Neuronal stem cell (in vitro differentiated cells): ENCODE results near the gene KRT35.
A peak's percentile ranks its signal among the peaks of the same experiment; 100 is the strongest.

Experiments
- DNase-seq: peaks from one replicate; pipeline ENCODE4 v3.0.0-alpha.2; 2013; ENCODE audit warnings: low spot score
- H2AFZ ChIP-seq: one replicate; pipeline ENCODE4 v1.6.1; 2013; ENCODE audit warnings: mild to moderate bottlenecking, low read length, inconsistent platforms
- H2AK5ac ChIP-seq: 2 replicates; pipeline ENCODE4 v1.6.1; 2013; ENCODE audit warnings: low read depth, mild to moderate bottlenecking, inconsistent platforms, low read length, moderate library complexity, mixed read lengths
- H2BK120ac ChIP-seq: 2 replicates; pipeline ENCODE4 v1.6.1; 2013; ENCODE audit warnings: low read depth, mild to moderate bottlenecking, inconsistent platforms, low read length, moderate library complexity, mixed read lengths
- H2BK12ac ChIP-seq: one replicate; pipeline ENCODE4 v1.6.1; 2013; ENCODE audit warnings: low read length, inconsistent platforms
- H2BK15ac ChIP-seq: 2 replicates; pipeline ENCODE4 v1.6.1; 2013; ENCODE audit warnings: mild to moderate bottlenecking, low read length, inconsistent platforms, mixed read lengths
- H2BK5ac ChIP-seq: one replicate; pipeline ENCODE4 v1.6.1; 2013; ENCODE audit warnings: inconsistent platforms, mild to moderate bottlenecking, low read length, moderate library complexity
- H3K14ac ChIP-seq: one replicate; pipeline ENCODE4 v1.6.1; 2013; ENCODE audit warnings: low read length, inconsistent platforms
- H3K18ac ChIP-seq: 2 replicates; pipeline ENCODE4 v1.6.1; 2013; ENCODE audit warnings: low read length, inconsistent platforms
- H3K23ac ChIP-seq: 2 replicates; pipeline ENCODE4 v1.6.1; 2013; ENCODE audit warnings: low read depth, mild to moderate bottlenecking, mixed read lengths, low read length, inconsistent platforms; ENCODE audit not compliant: poor library complexity
- H3K27ac ChIP-seq: replicated peaks from 3 replicates; pipeline ENCODE4 v1.5.1; 2013; ENCODE audit warnings: low read length, inconsistent platforms
- H3K27me3 ChIP-seq, 3 experiments: 2 replicates each; pipeline ENCODE4 v1.6.1; 2013; ENCODE audit warnings: low read length in 3 of 3, mild to moderate bottlenecking in 2 of 3, inconsistent platforms in 1 of 3, low read depth in 1 of 3, mixed read lengths in 1 of 3, moderate library complexity in 1 of 3; ENCODE audit not compliant: control insufficient read depth in 3 of 3, insufficient read depth in 3 of 3
- H3K36me3 ChIP-seq, 2 donors: replicated peaks in 1 of 2; 2 replicates each; pipeline ENCODE4 v1.6.1; 2013; ENCODE audit warnings: low read length in 2 of 2; ENCODE audit not compliant: control insufficient read depth in 2 of 2, insufficient read depth in 2 of 2
- H3K4ac ChIP-seq: 2 replicates; pipeline ENCODE4 v1.6.1; 2013; ENCODE audit warnings: inconsistent platforms, mild to moderate bottlenecking, low read length, moderate library complexity
- H3K4me1 ChIP-seq, 2 donors: 1 replicate in 1 of 2; 2 replicates in 1 of 2; pipeline ENCODE4 v1.6.1; 2013; ENCODE audit warnings: low read length in 2 of 2, low read depth in 1 of 2; ENCODE audit not compliant: control insufficient read depth in 2 of 2, insufficient read depth in 1 of 2
- H3K4me2 ChIP-seq: one replicate; pipeline ENCODE4 v1.6.1; 2013; ENCODE audit warnings: mild to moderate bottlenecking, low read length, inconsistent platforms; ENCODE audit not compliant: insufficient read depth, poor library complexity, severe bottlenecking
- H3K4me3 ChIP-seq, 2 donors: 2 replicates each; pipeline ENCODE4 v1.5.1; 2013; ENCODE audit warnings: low read length in 2 of 2, mild to moderate bottlenecking in 2 of 2, inconsistent platforms in 1 of 2, moderate library complexity in 1 of 2
- H3K79me1 ChIP-seq: one replicate; pipeline ENCODE4 v1.6.1; 2013; ENCODE audit warnings: low read depth, mild to moderate bottlenecking, inconsistent platforms, low read length, moderate library complexity
- H3K9ac ChIP-seq: one replicate; pipeline ENCODE4 v1.6.1; 2013; ENCODE audit warnings: mild to moderate bottlenecking, low read depth, low read length, inconsistent platforms; ENCODE audit not compliant: poor library complexity
- H3K9me3 ChIP-seq, 2 donors: replicated peaks in 1 of 2; 2 replicates each; pipeline versions ENCODE3 to v1.6.1; 2013; ENCODE audit warnings: low read length in 2 of 2, mild to moderate bottlenecking in 2 of 2, inconsistent platforms in 1 of 2, low read depth in 1 of 2, mixed read lengths in 1 of 2, moderate library complexity in 1 of 2; ENCODE audit not compliant: control insufficient read depth in 2 of 2, insufficient read depth in 1 of 2
- H4K8ac ChIP-seq: one replicate; pipeline ENCODE4 v1.6.1; 2013; ENCODE audit warnings: low read depth, mild to moderate bottlenecking, inconsistent platforms, low read length, moderate library complexity
- H4K91ac ChIP-seq: one replicate; pipeline ENCODE4 v1.6.1; 2013; ENCODE audit warnings: low read length, low read depth, mild to moderate bottlenecking, inconsistent platforms; ENCODE audit not compliant: poor library complexity
- WGBS, 2 donors: extraction: QIAGEN DNeasy Blood & Tissue Kit; methylation state at CpG; one replicate each; pipeline ENCODE4 v1.1.7; 2013; ENCODE audit warnings: missing lambda C conversion rate in 2 of 2, mixed read lengths in 1 of 2; ENCODE audit not compliant: insufficient read length in 2 of 2, insufficient replicate concordance in 1 of 2; ENCODE audit errors: extremely low coverage in 2 of 2; 5-methylcytosine and 5-hydroxymethylcytosine counted together

KRT35 gene

GRCh38 chr17:41491476-41491875 is 10.5 kb upstream of the KRT35 start:
- DNase-seq: no peak
- Histone ChIP-seq H3K4me3 (no peak overlapping the region), H3K23ac (no peak overlapping the region), H2BK15ac (no peak overlapping the region), H3K4me1 (no peaks in the 10 kb centered on the region), H3K79me1 (no peaks in the 10 kb centered on the region), H2BK120ac (no peak overlapping the region), H3K9me3 (no peaks in the 10 kb centered on the region), H2BK5ac (no peak overlapping the region), H3K4me2 (no peak overlapping the region), H4K8ac (no peak overlapping the region), H3K36me3 (no peaks in the 10 kb centered on the region), H3K4ac (no peak overlapping the region), H3K27ac (no peak overlapping the region), H4K91ac (no peak overlapping the region), H2AFZ (no peak overlapping the region), H2BK12ac (no peak overlapping the region), H2AK5ac (no peak overlapping the region), H3K27me3 (peaks cover 0 to 20% (median 0%) of the 10 kb centered on the region in 3 experiments), H3K18ac (no peak overlapping the region), H3K9ac (no peak overlapping the region), H3K14ac (no peak overlapping the region)
- WGBS, 2 donors: no CpG with 5 or more reads among the region's 2 CpGs

GRCh38 chr17:41490000-41490990 is 9.3 kb upstream of the KRT35 start:
- Histone ChIP-seq H3K4me2 (no peak overlapping the region), H3K27me3 (peaks cover 0 to 24% (median 0%) of the 10 kb centered on the region in 3 experiments), H3K4me1 (no peaks in the 10 kb centered on the region), H3K14ac (no peak overlapping the region), H2BK120ac (no peak overlapping the region), H4K8ac (no peak overlapping the region), H3K36me3 (no peaks in the 10 kb centered on the region), H4K91ac (no peak overlapping the region), H3K79me1 (no peaks in the 10 kb centered on the region), H3K18ac (no peak overlapping the region), H2AK5ac (no peak overlapping the region), H3K4ac (no peak overlapping the region), H3K9me3 (no peaks in the 10 kb centered on the region), H3K9ac (no peak overlapping the region), H3K4me3 (no peak overlapping the region), H3K27ac (no peak overlapping the region), H3K23ac (no peak overlapping the region), H2AFZ (no peak overlapping the region), H2BK5ac (no peak overlapping the region), H2BK12ac (no peak overlapping the region), H2BK15ac (no peak overlapping the region)
- no CpG with 5 or more reads among the region's 10 CpGs for WGBS, 2 donors
- no peak for DNase-seq

GRCh38 chr17:41489531-41489930 is 8.6 kb upstream of the KRT35 start, which contains the start of gene KRT36:
Gene KRT36 (minus strand): TSS chr17:41489910. CDS start chr17:41489864, 46 bp downstream.
- Histone ChIP-seq H3K9ac (no peak within 1 kb of the TSS), H3K14ac (no peak within 1 kb of the TSS), H3K79me1 (no peaks in the 10 kb centered on the region), H4K8ac (no peak within 1 kb of the TSS), H3K4me1 (no peaks in the 10 kb centered on the region), H3K4me3 (no peak within 1 kb of the TSS), H3K36me3 (no peaks in the 10 kb centered on the region), H2BK120ac (no peak within 1 kb of the TSS), H3K4me2 (no peak within 1 kb of the TSS), H4K91ac (no peak within 1 kb of the TSS), H2BK12ac (no peak within 1 kb of the TSS), H2BK5ac (no peak within 1 kb of the TSS), H3K9me3 (no peaks in the 10 kb centered on the region), H3K27me3 (peaks cover 0 to 24% (median 0%) of the 10 kb centered on the region in 3 experiments), H3K23ac (no peak within 1 kb of the TSS), H3K27ac (no peak within 1 kb of the TSS), H2AFZ (no peak within 1 kb of the TSS), H3K18ac (no peak within 1 kb of the TSS), H2AK5ac (no peak within 1 kb of the TSS), H2BK15ac (peak within 1 kb of the TSS; percentile 33), H3K4ac (no peak within 1 kb of the TSS)
- no peak for DNase-seq
- WGBS, 2 donors: no CpG with 5 or more reads among the region's 12 CpGs

GRCh38 chr17:41486809-41487530 is 6.0 kb upstream of the KRT35 start:
- Histone ChIP-seq H2BK5ac (no peak overlapping the region), H3K79me1 (no peaks in the 10 kb centered on the region), H3K9ac (no peak overlapping the region), H3K4me3 (no peak overlapping the region), H3K27me3 (peaks cover 0 to 24% (median 0%) of the 10 kb centered on the region in 3 experiments), H2BK15ac (peak overlapping the region; percentile 70), H3K27ac (no peak overlapping the region), H2AFZ (no peak overlapping the region), H3K36me3 (no peaks in the 10 kb centered on the region), H3K4ac (no peak overlapping the region), H2BK120ac (no peak overlapping the region), H4K8ac (no peak overlapping the region), H2BK12ac (peak overlapping the region; percentile 14), H3K4me1 (peaks cover 0 to 5% of the 10 kb centered on the region in 2 donors), H3K23ac (peak overlapping the region; percentile 37), H3K14ac (no peak overlapping the region), H2AK5ac (no peak overlapping the region), H4K91ac (no peak overlapping the region), H3K9me3 (no peaks in the 10 kb centered on the region), H3K18ac (peak overlapping the region; percentile 32), H3K4me2 (no peak overlapping the region)
- DNase-seq: peak; percentile 11
- no CpG with 5 or more reads among the region's 29 CpGs for WGBS, 2 donors
